SK-N-SH (cell line): ENCODE measurements around the gene ITPRID2. TPM values are rescaled to one million over a fixed set of nuclear protein-coding genes. Genes with fewer than 3 reads are reported as not detected.

Source experiments
- CTCF ChIA-PET: fragments of 300-600, 350-600 bp; formaldehyde crosslinking; extraction: SDS; loops from one replicate; lab custom pipeline; 2021; lab: Yijun Ruan, JAX
- POLR2A ChIA-PET: fragments of 350-600 bp; sonication (Branson Sonifier 250); formaldehyde crosslinking; extraction: SDS; loops from one replicate; lab custom pipeline; 2020; ENCODE audit warnings: antibody characterized with exemption, inconsistent platforms; lab: Yijun Ruan, JAX
- DNase-seq: peaks from one replicate; pipeline ENCODE4 v3.0.0; 2012
- H2AFZ ChIP-seq: fragments of 200-600 bp; sonication (generic); 2 replicates; pipeline ENCODE4 v1.8.1; 2016; ENCODE audit warnings: antibody characterized with exemption, mild to moderate bottlenecking, low read depth
- H3F3A ChIP-seq: fragments of 200-600 bp; sonication (generic); replicated peaks from 2 replicates; pipeline ENCODE3; 2016; ENCODE audit warnings: antibody characterized with exemption, mild to moderate bottlenecking; ENCODE audit not compliant: insufficient read depth
- H3K27ac ChIP-seq, 2 experiments: fragments of 200-500 bp in 1 of 2; fragments of 200-600 bp in 1 of 2; sonication (Bioruptor generic) in 1 of 2; sonication (generic), shearing (Covaris generic) in 1 of 2; 2 replicates each; pipeline versions ENCODE4 v1.5.1 to v1.6.1; 2014 to 2016; ENCODE audit warnings: low read depth in 2 of 2, inconsistent platforms in 1 of 2, low read length in 1 of 2, mild to moderate bottlenecking in 1 of 2, mixed read lengths in 1 of 2
- H3K27me3 ChIP-seq: fragments of 200-600 bp; sonication (generic), shearing (Covaris generic); 2 replicates; pipeline ENCODE4 v1.6.1; 2016; ENCODE audit warnings: mixed run types; ENCODE audit not compliant: insufficient read depth
- H3K36me3 ChIP-seq, 2 experiments: fragments of 200-500 bp in 1 of 2; fragments of 200-600 bp in 1 of 2; sonication (Bioruptor generic) in 1 of 2; sonication (generic) in 1 of 2; replicated peaks in 1 of 2; 2 replicates each; pipeline versions ENCODE3 to v1.5.1; 2014 to 2016; ENCODE audit warnings: low read length in 1 of 2, mild to moderate bottlenecking in 1 of 2; ENCODE audit not compliant: insufficient read depth in 2 of 2, control insufficient read depth in 1 of 2
- H3K4me1 ChIP-seq, 2 experiments: fragments of 200-500 bp in 1 of 2; fragments of 200-600 bp in 1 of 2; sonication (Bioruptor generic) in 1 of 2; sonication (generic), shearing (Covaris generic) in 1 of 2; 2 replicates each; pipeline versions ENCODE4 v1.5.1 to v1.6.1; 2014 to 2016; ENCODE audit warnings: low read depth in 1 of 2, low read length in 1 of 2, mixed run types in 1 of 2; ENCODE audit not compliant: insufficient read depth in 2 of 2, control insufficient read depth in 1 of 2
- H3K4me2 ChIP-seq: fragments of 200-600 bp; sonication (generic), shearing (Covaris generic); 2 replicates; pipeline ENCODE4 v1.6.1; 2017; ENCODE audit warnings: mixed run types
- H3K4me3 ChIP-seq, 2 experiments: fragments of 200-500 bp in 1 of 2; fragments of 200-600 bp in 1 of 2; sonication (Bioruptor generic) in 1 of 2; sonication (generic), shearing (Covaris generic) in 1 of 2; 2 replicates each; pipeline versions ENCODE4 v1.5.1 to v1.8.1; 2014 to 2016; ENCODE audit warnings: low read depth in 2 of 2, inconsistent platforms in 1 of 2, low read length in 1 of 2, mild to moderate bottlenecking in 1 of 2, mixed read lengths in 1 of 2, moderate library complexity in 1 of 2
- H3K79me2 ChIP-seq: fragments of 200-600 bp; sonication (generic); 2 replicates; pipeline ENCODE4 v1.8.1; 2017; ENCODE audit warnings: mild to moderate bottlenecking; ENCODE audit not compliant: insufficient read depth
- H3K9ac ChIP-seq: fragments of 200-600 bp; sonication (generic); 2 replicates; pipeline ENCODE4 v1.6.1; 2017; ENCODE audit warnings: mixed run types
- H3K9me2 ChIP-seq: fragments of 200-600 bp; sonication (generic); 2 replicates; pipeline ENCODE4 v1.6.1; 2017; ENCODE audit warnings: mixed run types
- H3K9me3 ChIP-seq: fragments of 200-600 bp; sonication (generic); 2 replicates; pipeline ENCODE4 v1.6.1; 2017; ENCODE audit warnings: mixed run types, mild to moderate bottlenecking, moderate library complexity
- H4K20me1 ChIP-seq: fragments of 200-600 bp; sonication (generic); 2 replicates; pipeline ENCODE4 v1.6.1; 2017; ENCODE audit warnings: mild to moderate bottlenecking, mixed run types; ENCODE audit not compliant: insufficient read depth
- EP300 ChIP-seq, 2 experiments: IDR thresholded peaks; 2 replicates each; pipeline versions ENCODE4 v1.4.0 to v1.6.1; 2012; ENCODE audit warnings: borderline replicate concordance in 1 of 2, low read depth in 1 of 2, low read length in 1 of 2
- EZH2phosphoT487 ChIP-seq: fragments of 200-600 bp; sonication (generic); IDR thresholded peaks from 2 replicates; pipeline ENCODE4 v1.6.1; 2017; ENCODE audit warnings: low read depth, mixed run types, mild to moderate bottlenecking, antibody characterized with exemption, moderate library complexity, borderline replicate concordance
- FOSL2 ChIP-seq: IDR thresholded peaks from 2 replicates; pipeline ENCODE4 v1.4.0; 2012; ENCODE audit warnings: low read depth, mild to moderate bottlenecking, moderate library complexity, borderline replicate concordance
- FOXM1 ChIP-seq: IDR thresholded peaks from 2 replicates; pipeline ENCODE4 v1.4.0; 2012; ENCODE audit warnings: low read depth, mild to moderate bottlenecking
- GABPA ChIP-seq: IDR thresholded peaks from 2 replicates; pipeline ENCODE4 v1.4.0; 2012; ENCODE audit warnings: low read depth, mild to moderate bottlenecking
- JUND ChIP-seq: IDR thresholded peaks from 2 replicates; pipeline ENCODE4 v1.4.0; 2012
- MEF2A ChIP-seq: IDR thresholded peaks from 2 replicates; pipeline ENCODE4 v1.4.0; 2012; ENCODE audit warnings: low read depth, borderline replicate concordance
- NFIC ChIP-seq: IDR thresholded peaks from 2 replicates; pipeline ENCODE4 v1.4.0; 2012; ENCODE audit warnings: borderline replicate concordance
- NRF1 ChIP-seq: IDR thresholded peaks from 2 replicates; pipeline ENCODE4 v1.6.1; 2012; ENCODE audit warnings: low read depth, mild to moderate bottlenecking, low read length
- POLR2AphosphoS5 ChIP-seq: IDR thresholded peaks from 2 replicates; pipeline ENCODE4 v1.6.1; 2012; ENCODE audit warnings: low read depth, low read length
- RAD21 ChIP-seq: IDR thresholded peaks from 2 replicates; pipeline ENCODE4 v1.6.1; 2012; ENCODE audit warnings: mild to moderate bottlenecking, low read length
- RFX5 ChIP-seq: IDR thresholded peaks from 2 replicates; pipeline ENCODE4 v1.6.1; 2012; ENCODE audit warnings: mild to moderate bottlenecking, improper control_type of control experiment, low read length
- RXRA ChIP-seq: IDR thresholded peaks from 2 replicates; pipeline ENCODE4 v1.4.0; 2012; ENCODE audit warnings: low read depth, mild to moderate bottlenecking, borderline replicate concordance
- TAF1 ChIP-seq: IDR thresholded peaks from 2 replicates; pipeline ENCODE4 v1.6.1; 2012; ENCODE audit warnings: low read depth, mild to moderate bottlenecking, low read length, moderate library complexity, borderline replicate concordance
- TCF12 ChIP-seq: IDR thresholded peaks from 2 replicates; pipeline ENCODE4 v1.4.0; 2012
- TEAD4 ChIP-seq: IDR thresholded peaks from 2 replicates; pipeline ENCODE4 v1.4.0; 2012; ENCODE audit warnings: mild to moderate bottlenecking, borderline replicate concordance; ENCODE audit not compliant: insufficient read depth
- YY1 ChIP-seq: IDR thresholded peaks from 2 replicates; pipeline ENCODE4 v1.4.0; 2012; ENCODE audit warnings: low read depth, mild to moderate bottlenecking
- WGBS: methylation state at CpG from one replicate; pipeline ENCODE4 v1.1.6; 2017; ENCODE audit warnings: low lambda C conversion rate; 5-methylcytosine and 5-hydroxymethylcytosine counted together
- polyA plus RNA-seq, 3 experiments: library from polyadenylated mRNA; depleted of rRNA; stranded (reverse); fragments of >200 nt; gene quantifications; 2 replicates each; pipeline ENCODE4 v1.2.3, GENCODE V29; 2012
- TF ChIP-seq, protein P1 (sequence below): fragments of 200-600 bp; sonication (generic); IDR thresholded peaks from 2 replicates; pipeline ENCODE4 v1.6.1; 2017; ENCODE audit warnings: antibody characterized with exemption, mild to moderate bottlenecking, moderate library complexity
- TF ChIP-seq, protein P2 (sequence below): IDR thresholded peaks from 2 replicates; pipeline ENCODE4; 2012
- TF ChIP-seq, protein P3 (sequence below): fragments of 150-350 bp; IDR thresholded peaks from 2 replicates; pipeline ENCODE4 v1.6.1; 2016; ENCODE audit warnings: mild to moderate bottlenecking, low read depth, low read length

The ITPRID2 gene
- polyA plus RNA-seq, 1 of the 3 experiments (the other 2 are of a cell fraction), result 41.9 TPM

DNA sequence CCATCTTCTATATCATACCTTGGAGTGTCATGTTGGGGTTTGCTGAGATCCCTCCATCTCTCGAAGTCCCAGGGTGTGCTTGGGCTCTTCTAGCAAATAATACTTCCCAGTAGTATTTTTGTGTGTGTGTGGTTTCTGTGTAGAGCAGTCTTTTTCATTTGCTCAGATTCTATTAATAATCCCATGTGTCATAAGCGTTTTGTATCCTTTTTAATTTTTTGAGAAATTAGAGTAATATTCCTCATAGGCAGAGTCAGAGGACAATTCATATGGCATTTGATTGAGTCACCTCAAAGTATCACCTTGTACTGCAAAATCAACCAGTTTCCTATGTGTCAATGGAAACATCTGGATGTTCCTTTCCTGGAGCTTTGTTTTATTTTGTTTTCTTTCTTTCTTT, 56.7 kb downstream of the ITPRID2 start:
- H4K20me1 ChIP-seq, result no peaks in the 10 kb centered on the region
- no peaks in the 10 kb centered on the region for H3K27me3 ChIP-seq
- CTCF ChIA-PET, result interaction anchor here (1.0 to 1.2 kb wide), 2 partner anchors 16 to 44 kb away, joined by 3 to 4 read pairs; no protein-coding TSS in a partner anchor
- DNase-seq, result no peak
- H3K4me2 ChIP-seq, result no peak overlapping the region
- POLR2A ChIA-PET, result no interaction called here
- no peaks in the 10 kb centered on the region for H3K79me2 ChIP-seq
- no peak overlapping the region for H2AFZ ChIP-seq
- H3K9ac ChIP-seq, result no peak overlapping the region
- no peak overlapping the region for H3K4me3 ChIP-seq
- no peaks in the 10 kb centered on the region for H3K36me3 ChIP-seq
- peaks cover 2% of the 10 kb centered on the region for H3F3A ChIP-seq
- H3K4me1 ChIP-seq, result no peaks in the 10 kb centered on the region
- WGBS, result 91% methylated on average over 2 of the region's 2 CpGs
- H3K27ac ChIP-seq, result no peak overlapping the region
- no peaks in the 10 kb centered on the region for H3K9me3 ChIP-seq
- no peaks in the 10 kb centered on the region for H3K9me2 ChIP-seq
- TF ChIP-seq EZH2phosphoT487, result no peak
- TF ChIP-seq TCF12, result no peak
- TF ChIP-seq POLR2AphosphoS5, result no peak
- TF ChIP-seq GABPA, result no peak
- no peak for TF ChIP-seq JUND
- TF ChIP-seq, protein P1, sequence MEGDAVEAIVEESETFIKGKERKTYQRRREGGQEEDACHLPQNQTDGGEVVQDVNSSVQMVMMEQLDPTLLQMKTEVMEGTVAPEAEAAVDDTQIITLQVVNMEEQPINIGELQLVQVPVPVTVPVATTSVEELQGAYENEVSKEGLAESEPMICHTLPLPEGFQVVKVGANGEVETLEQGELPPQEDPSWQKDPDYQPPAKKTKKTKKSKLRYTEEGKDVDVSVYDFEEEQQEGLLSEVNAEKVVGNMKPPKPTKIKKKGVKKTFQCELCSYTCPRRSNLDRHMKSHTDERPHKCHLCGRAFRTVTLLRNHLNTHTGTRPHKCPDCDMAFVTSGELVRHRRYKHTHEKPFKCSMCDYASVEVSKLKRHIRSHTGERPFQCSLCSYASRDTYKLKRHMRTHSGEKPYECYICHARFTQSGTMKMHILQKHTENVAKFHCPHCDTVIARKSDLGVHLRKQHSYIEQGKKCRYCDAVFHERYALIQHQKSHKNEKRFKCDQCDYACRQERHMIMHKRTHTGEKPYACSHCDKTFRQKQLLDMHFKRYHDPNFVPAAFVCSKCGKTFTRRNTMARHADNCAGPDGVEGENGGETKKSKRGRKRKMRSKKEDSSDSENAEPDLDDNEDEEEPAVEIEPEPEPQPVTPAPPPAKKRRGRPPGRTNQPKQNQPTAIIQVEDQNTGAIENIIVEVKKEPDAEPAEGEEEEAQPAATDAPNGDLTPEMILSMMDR, result no peak
- TF ChIP-seq NFIC, result no peak
- TF ChIP-seq MEF2A, result no peak
- TF ChIP-seq, protein P2, sequence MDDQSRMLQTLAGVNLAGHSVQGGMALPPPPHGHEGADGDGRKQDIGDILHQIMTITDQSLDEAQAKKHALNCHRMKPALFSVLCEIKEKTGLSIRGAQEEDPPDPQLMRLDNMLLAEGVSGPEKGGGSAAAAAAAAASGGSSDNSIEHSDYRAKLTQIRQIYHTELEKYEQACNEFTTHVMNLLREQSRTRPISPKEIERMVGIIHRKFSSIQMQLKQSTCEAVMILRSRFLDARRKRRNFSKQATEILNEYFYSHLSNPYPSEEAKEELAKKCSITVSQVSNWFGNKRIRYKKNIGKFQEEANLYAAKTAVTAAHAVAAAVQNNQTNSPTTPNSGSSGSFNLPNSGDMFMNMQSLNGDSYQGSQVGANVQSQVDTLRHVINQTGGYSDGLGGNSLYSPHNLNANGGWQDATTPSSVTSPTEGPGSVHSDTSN, result no peak
- TF ChIP-seq TAF1, result no peak
- TF ChIP-seq, protein P3, sequence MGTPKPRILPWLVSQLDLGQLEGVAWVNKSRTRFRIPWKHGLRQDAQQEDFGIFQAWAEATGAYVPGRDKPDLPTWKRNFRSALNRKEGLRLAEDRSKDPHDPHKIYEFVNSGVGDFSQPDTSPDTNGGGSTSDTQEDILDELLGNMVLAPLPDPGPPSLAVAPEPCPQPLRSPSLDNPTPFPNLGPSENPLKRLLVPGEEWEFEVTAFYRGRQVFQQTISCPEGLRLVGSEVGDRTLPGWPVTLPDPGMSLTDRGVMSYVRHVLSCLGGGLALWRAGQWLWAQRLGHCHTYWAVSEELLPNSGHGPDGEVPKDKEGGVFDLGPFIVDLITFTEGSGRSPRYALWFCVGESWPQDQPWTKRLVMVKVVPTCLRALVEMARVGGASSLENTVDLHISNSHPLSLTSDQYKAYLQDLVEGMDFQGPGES, result no peak
- no peak for TF ChIP-seq RXRA

DNA sequence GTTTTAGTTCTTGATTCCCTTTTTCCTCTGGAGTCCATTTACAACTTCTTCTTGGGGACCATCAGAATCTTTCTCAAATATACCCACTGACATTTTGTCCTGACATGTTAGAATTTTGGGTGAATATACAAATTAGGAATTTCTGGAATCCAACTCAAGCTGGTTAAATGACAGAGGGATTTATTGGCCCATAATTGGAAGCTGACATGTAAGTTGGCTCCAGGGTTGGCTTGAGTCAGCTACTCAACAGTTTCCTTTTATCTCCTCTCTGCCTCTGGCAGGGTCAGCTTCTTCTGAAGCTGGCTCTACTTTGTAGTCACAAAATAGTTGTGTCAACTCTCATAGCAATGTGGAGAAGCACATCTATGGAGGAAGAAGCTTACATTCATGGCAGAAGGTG, 57.5 kb downstream of the ITPRID2 start:
- POLR2A ChIA-PET, result no interaction called here
- no peak for TF ChIP-seq RXRA
- TF ChIP-seq EP300 (IDR thresholded peaks at IDR 0.05; ENCODE audit: borderline replicate concordance in 1 of 2, low read depth in 1 of 2, low read length in 1 of 2), result 0 out of 4 replicates have a peak, but pooled peaks of 1 of the 2 experiments have one; percentile 36
- no peak for TF ChIP-seq FOXM1
- TF ChIP-seq YY1, result no peak
- no peak for TF ChIP-seq RAD21
- TF ChIP-seq, protein P3, result no peak
- TF ChIP-seq FOSL2, result no peak
- no peak for TF ChIP-seq TAF1
- TF ChIP-seq NRF1, result no peak
- TF ChIP-seq, protein P2, result peak; percentile 76
- no peak for TF ChIP-seq TEAD4
- TF ChIP-seq TCF12, result 0 out of 2 replicates have a peak, but pooled peaks have one; percentile 18
- TF ChIP-seq RFX5, result no peak

More for the DNA sequence above, 57.5 kb downstream of the ITPRID2 start:
- Histone ChIP-seq H3K4me1 (no peaks in the 10 kb centered on the region), H3K27ac (no peak overlapping the region), H3F3A (peaks cover 6% of the 10 kb centered on the region), H2AFZ (no peak overlapping the region), H3K36me3 (no peaks in the 10 kb centered on the region), H3K4me2 (no peak overlapping the region), H3K79me2 (no peaks in the 10 kb centered on the region), H3K9me2 (no peaks in the 10 kb centered on the region), H3K27me3 (no peaks in the 10 kb centered on the region), H3K9me3 (no peaks in the 10 kb centered on the region), H3K4me3 (no peak overlapping the region), H3K9ac (no peak overlapping the region), H4K20me1 (no peaks in the 10 kb centered on the region)
- DNase-seq, result no peak
- CTCF ChIA-PET, result interaction anchor here (1.2 to 1.3 kb wide), 2 partner anchors 9 to 45 kb away, joined by 4 to 5 read pairs; no protein-coding TSS in a partner anchor
